GM23338 (cell line): Measurements from ENCODE around the gene ID2. TPM values are rescaled to one million over a fixed set of nuclear protein-coding genes. Genes with fewer than 3 reads are reported as not detected.
A peak's percentile ranks its signal among the peaks of the same experiment; 100 is the strongest.

Experiments used
- ATAC-seq: fragments of 200-7000 bp; cut with Tn5 transposase; 3 replicates; pipeline ENCODE4 v1.9.1; 2020
- DNase-seq: peaks from one replicate; pipeline ENCODE4 v3.0.0-alpha.2; 2015; ENCODE audit warnings: low spot score
- H2AFZ ChIP-seq: fragments of 200-600 bp; sonication (generic); 2 replicates; pipeline ENCODE4 v1.8.0; 2016; ENCODE audit warnings: antibody characterized with exemption, mild to moderate bottlenecking, moderate library complexity
- H3F3A ChIP-seq: fragments of 200-600 bp; sonication (generic); replicated peaks from 2 replicates; pipeline ENCODE4 v1.8.0; 2017; ENCODE audit warnings: antibody characterized with exemption, mixed run types, low read depth
- H3K27ac ChIP-seq: fragments of 200-600 bp; sonication (generic); 2 replicates; pipeline ENCODE4 v1.6.1; 2016; ENCODE audit warnings: low read depth
- H3K27me3 ChIP-seq: fragments of 200-600 bp; sonication (generic); 2 replicates; pipeline ENCODE4 v1.8.0; 2016; ENCODE audit warnings: mild to moderate bottlenecking, mixed run types, moderate library complexity; ENCODE audit not compliant: insufficient read depth
- H3K36me3 ChIP-seq: fragments of 200-600 bp; sonication (generic); 2 replicates; pipeline ENCODE4 v1.8.0; 2016; ENCODE audit warnings: mild to moderate bottlenecking; ENCODE audit not compliant: insufficient read depth
- H3K4me1 ChIP-seq: fragments of 200-600 bp; sonication (generic); 2 replicates; pipeline ENCODE4 v1.8.0; 2016; ENCODE audit warnings: mild to moderate bottlenecking, moderate library complexity; ENCODE audit not compliant: insufficient read depth
- H3K4me2 ChIP-seq: fragments of 200-600 bp; sonication (generic); 2 replicates; pipeline ENCODE4 v1.7.1; 2017; ENCODE audit warnings: mixed run types
- H3K4me3 ChIP-seq: fragments of 200-600 bp; sonication (generic); 2 replicates; pipeline ENCODE4 v1.6.1; 2016; ENCODE audit warnings: mixed run types
- H3K79me2 ChIP-seq: fragments of 200-600 bp; sonication (generic); replicated peaks from 2 replicates; pipeline ENCODE4 v1.8.0; 2017; ENCODE audit warnings: mild to moderate bottlenecking; ENCODE audit not compliant: insufficient read depth
- H3K9me2 ChIP-seq: fragments of 200-600 bp; sonication (generic); 2 replicates; pipeline ENCODE4 v1.8.0; 2017; ENCODE audit not compliant: insufficient read depth
- H4K20me1 ChIP-seq: fragments of 200-600 bp; sonication (generic); replicated peaks from 2 replicates; pipeline ENCODE4 v1.8.0; 2017; ENCODE audit warnings: mild to moderate bottlenecking; ENCODE audit not compliant: insufficient read depth
- H3K27ac Mint-ChIP-seq: 2 replicates; pipeline ENCODE4 v1.8.0; 2020; ENCODE audit warnings: inconsistent platforms, mild to moderate bottlenecking, moderate library complexity, mixed read lengths
- H3K27me3 Mint-ChIP-seq: 3 replicates; pipeline ENCODE4 v1.8.0; 2022; ENCODE audit warnings: low read depth, mild to moderate bottlenecking, moderate library complexity, mixed read lengths, inconsistent platforms; ENCODE audit not compliant: insufficient read depth, poor library complexity
- H3K36me3 Mint-ChIP-seq: 3 replicates; pipeline ENCODE4 v1.8.0; 2021; ENCODE audit warnings: low read depth, mild to moderate bottlenecking, inconsistent platforms, moderate library complexity, mixed read lengths
- H3K4me1 Mint-ChIP-seq: 3 replicates; pipeline ENCODE4 v1.8.0; 2020; ENCODE audit warnings: mild to moderate bottlenecking, inconsistent platforms, mixed read lengths
- H3K4me3 Mint-ChIP-seq: 3 replicates; pipeline ENCODE4 v1.8.0; 2021; ENCODE audit warnings: moderate library complexity, mild to moderate bottlenecking, inconsistent platforms, mixed read lengths
- H3K9me3 Mint-ChIP-seq: 3 replicates; pipeline ENCODE4 v1.8.0; 2020; ENCODE audit warnings: moderate library complexity, mild to moderate bottlenecking, inconsistent platforms, mixed read lengths
- CREB1 ChIP-seq: fragments of 250-450 bp; sonication (Bioruptor Pico); IDR thresholded peaks from 2 replicates; pipeline ENCODE4 v1.5.0; 2020; ENCODE audit warnings: low read depth, mild to moderate bottlenecking, moderate library complexity
- CTCF ChIP-seq, 2 experiments: fragments of 200-600 bp in 1 of 2; sonication (generic) in 1 of 2; conservative IDR thresholded peaks; 2 replicates each; pipeline versions ENCODE4 v1.5.1 to v1.6.1; 2016 to 2017; ENCODE audit warnings: antibody characterized with exemption in 2 of 2, low read depth in 2 of 2, mild to moderate bottlenecking in 2 of 2, moderate library complexity in 1 of 2
- EZH2 ChIP-seq: fragments of 200-600 bp; sonication (generic); IDR thresholded peaks from one replicate; pipeline ENCODE4 v1.8.0; 2017; ENCODE audit warnings: antibody characterized with exemption, mild to moderate bottlenecking, low read depth; ENCODE audit not compliant: unreplicated experiment
- EZH2phosphoT487 ChIP-seq: fragments of 200-600 bp; sonication (generic); IDR thresholded peaks from one replicate; pipeline ENCODE4 v1.8.1; 2018; ENCODE audit warnings: antibody characterized with exemption; ENCODE audit not compliant: unreplicated experiment
- JUNB ChIP-seq: IDR thresholded peaks from one replicate; pipeline ENCODE4 v1.6.1; 2016; ENCODE audit warnings: antibody characterized with exemption; ENCODE audit not compliant: unreplicated experiment
- REST ChIP-seq: IDR thresholded peaks from one replicate; pipeline ENCODE4 v1.6.1; 2018; ENCODE audit warnings: antibody characterized with exemption; ENCODE audit not compliant: unreplicated experiment
- ZNF114 ChIP-seq: fragments of 250-450 bp; sonication (Bioruptor Pico); IDR thresholded peaks from 2 replicates; pipeline ENCODE4 v1.5.0; 2020; ENCODE audit warnings: mild to moderate bottlenecking, moderate library complexity
- ZNF331 ChIP-seq: fragments of 250-450 bp; sonication (Bioruptor Pico); IDR thresholded peaks from 2 replicates; pipeline ENCODE4 v1.5.0; 2020; ENCODE audit warnings: low read depth, mild to moderate bottlenecking, moderate library complexity
- polyA plus RNA-seq: library from polyadenylated mRNA; unstranded; fragments of >200 nt; fragmentation: Nextera tagmentation; extraction: Ambion mirVana; gene quantifications from 2 replicates; pipeline ENCODE4 v1.2.1, GENCODE V29; 2016
- total RNA-seq: library from RNA; depleted of rRNA; stranded (reverse); fragments of >200 nt; shearing (Covaris generic); gene quantifications from 2 replicates; pipeline ENCODE4 v1.2.3, GENCODE V29; 2014
- TF ChIP-seq, protein P1 (sequence below): fragments of 250-450 bp; sonication (Bioruptor Pico); IDR thresholded peaks from 2 replicates; pipeline ENCODE4 v1.5.0; 2020; ENCODE audit warnings: mild to moderate bottlenecking, moderate library complexity

ID2 gene
- total and polyA plus RNA-seq, 2 experiments from 2014 or later = 87.0 to 110 TPM

GRCh38 chr2:8701681-8702379 lies 20.0 kb downstream of the ID2 start:
- H3F3A ChIP-seq = no peaks in the 10 kb centered on the region
- peaks cover under 1% of the 10 kb centered on the region; the same call in 2 of the 3 replicates for H3K9me3 Mint-ChIP-seq
- no peaks in the 10 kb centered on the region for H3K36me3 ChIP-seq
- no peaks in the 10 kb centered on the region for H3K9me2 ChIP-seq
- H3K27ac Mint-ChIP-seq = no peak overlapping the region
- no peak overlapping the region for H3K4me3 Mint-ChIP-seq
- DNase-seq (no peak), ATAC-seq (no peak)
- no peaks in the 10 kb centered on the region for H3K79me2 ChIP-seq
- H3K36me3 Mint-ChIP-seq = no peaks in the 10 kb centered on the region
- H3K4me3 ChIP-seq = no peak overlapping the region
- TF ChIP-seq EZH2phosphoT487 (no peak), JUNB (no peak), CREB1 (CRISPR knock-in tag) (no peak), EZH2 (no peak)
- H3K27me3 ChIP-seq = no peaks in the 10 kb centered on the region
- H3K4me1 Mint-ChIP-seq = peaks cover 6% of the 10 kb centered on the region; the same call in 1 of the 3 replicates
- H3K27ac ChIP-seq = no peak overlapping the region
- H3K4me2 ChIP-seq = no peak overlapping the region
- no peaks in the 10 kb centered on the region for H3K27me3 Mint-ChIP-seq
- H4K20me1 ChIP-seq = no peaks in the 10 kb centered on the region
- H3K4me1 ChIP-seq = no peaks in the 10 kb centered on the region
- peak overlapping the region; percentile 47; the same call in 1 of the 2 replicates for H2AFZ ChIP-seq

DNA sequence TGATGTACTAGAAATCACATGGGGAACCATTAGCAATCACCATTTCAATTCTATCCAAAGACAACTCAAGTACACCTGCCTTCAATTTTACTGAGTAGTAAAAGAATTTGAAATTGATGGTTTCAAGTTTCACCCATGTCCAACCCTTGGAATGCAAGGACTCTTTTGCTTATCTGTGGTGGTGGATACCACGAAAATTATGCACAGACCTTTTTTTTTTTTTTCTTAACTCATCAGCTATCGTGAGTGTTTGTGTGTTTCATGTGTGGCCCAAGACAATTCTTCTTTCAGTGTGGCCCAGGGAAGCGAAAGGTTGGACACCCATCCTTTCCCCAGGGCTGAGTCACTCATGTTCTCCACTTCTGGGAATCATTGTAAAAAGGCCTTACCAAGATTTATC lies 23.1 kb downstream of the ID2 start:
- no peaks in the 10 kb centered on the region; the same call in 2 of the 3 replicates for H3K9me3 Mint-ChIP-seq
- no peaks in the 10 kb centered on the region for H3K9me2 ChIP-seq
- ATAC-seq = no peak
- H3K4me1 ChIP-seq = no peaks in the 10 kb centered on the region
- H3K27ac Mint-ChIP-seq = no peak overlapping the region
- no peaks in the 10 kb centered on the region for H4K20me1 ChIP-seq
- H2AFZ ChIP-seq = no peak overlapping the region
- H3K27me3 Mint-ChIP-seq = peaks cover 5% of the 10 kb centered on the region
- H3K36me3 Mint-ChIP-seq = no peaks in the 10 kb centered on the region
- no peaks in the 10 kb centered on the region for H3K79me2 ChIP-seq
- H3K4me3 ChIP-seq = no peak overlapping the region
- DNase-seq = no peak
- H3K4me1 Mint-ChIP-seq = peaks cover 6% of the 10 kb centered on the region; the same call in 1 of the 3 replicates
- no peak overlapping the region for H3K4me3 Mint-ChIP-seq
- no peaks in the 10 kb centered on the region for H3F3A ChIP-seq
- H3K4me2 ChIP-seq = no peak overlapping the region
- H3K27ac ChIP-seq = no peak overlapping the region
- H3K27me3 ChIP-seq = no peaks in the 10 kb centered on the region
- H3K36me3 ChIP-seq = no peaks in the 10 kb centered on the region
- TF ChIP-seq REST (no peak), ZNF331 (CRISPR knock-in tag) (no peak), CREB1 (CRISPR knock-in tag) (no peak), ZNF114 (CRISPR knock-in tag) (no peak), CTCF (conservative IDR thresholded peaks at IDR 0.05; ENCODE audit: low read depth in 2 of 2) (no peak), JUNB (no peak), EZH2phosphoT487 (no peak)
- TF ChIP-seq, protein P1, sequence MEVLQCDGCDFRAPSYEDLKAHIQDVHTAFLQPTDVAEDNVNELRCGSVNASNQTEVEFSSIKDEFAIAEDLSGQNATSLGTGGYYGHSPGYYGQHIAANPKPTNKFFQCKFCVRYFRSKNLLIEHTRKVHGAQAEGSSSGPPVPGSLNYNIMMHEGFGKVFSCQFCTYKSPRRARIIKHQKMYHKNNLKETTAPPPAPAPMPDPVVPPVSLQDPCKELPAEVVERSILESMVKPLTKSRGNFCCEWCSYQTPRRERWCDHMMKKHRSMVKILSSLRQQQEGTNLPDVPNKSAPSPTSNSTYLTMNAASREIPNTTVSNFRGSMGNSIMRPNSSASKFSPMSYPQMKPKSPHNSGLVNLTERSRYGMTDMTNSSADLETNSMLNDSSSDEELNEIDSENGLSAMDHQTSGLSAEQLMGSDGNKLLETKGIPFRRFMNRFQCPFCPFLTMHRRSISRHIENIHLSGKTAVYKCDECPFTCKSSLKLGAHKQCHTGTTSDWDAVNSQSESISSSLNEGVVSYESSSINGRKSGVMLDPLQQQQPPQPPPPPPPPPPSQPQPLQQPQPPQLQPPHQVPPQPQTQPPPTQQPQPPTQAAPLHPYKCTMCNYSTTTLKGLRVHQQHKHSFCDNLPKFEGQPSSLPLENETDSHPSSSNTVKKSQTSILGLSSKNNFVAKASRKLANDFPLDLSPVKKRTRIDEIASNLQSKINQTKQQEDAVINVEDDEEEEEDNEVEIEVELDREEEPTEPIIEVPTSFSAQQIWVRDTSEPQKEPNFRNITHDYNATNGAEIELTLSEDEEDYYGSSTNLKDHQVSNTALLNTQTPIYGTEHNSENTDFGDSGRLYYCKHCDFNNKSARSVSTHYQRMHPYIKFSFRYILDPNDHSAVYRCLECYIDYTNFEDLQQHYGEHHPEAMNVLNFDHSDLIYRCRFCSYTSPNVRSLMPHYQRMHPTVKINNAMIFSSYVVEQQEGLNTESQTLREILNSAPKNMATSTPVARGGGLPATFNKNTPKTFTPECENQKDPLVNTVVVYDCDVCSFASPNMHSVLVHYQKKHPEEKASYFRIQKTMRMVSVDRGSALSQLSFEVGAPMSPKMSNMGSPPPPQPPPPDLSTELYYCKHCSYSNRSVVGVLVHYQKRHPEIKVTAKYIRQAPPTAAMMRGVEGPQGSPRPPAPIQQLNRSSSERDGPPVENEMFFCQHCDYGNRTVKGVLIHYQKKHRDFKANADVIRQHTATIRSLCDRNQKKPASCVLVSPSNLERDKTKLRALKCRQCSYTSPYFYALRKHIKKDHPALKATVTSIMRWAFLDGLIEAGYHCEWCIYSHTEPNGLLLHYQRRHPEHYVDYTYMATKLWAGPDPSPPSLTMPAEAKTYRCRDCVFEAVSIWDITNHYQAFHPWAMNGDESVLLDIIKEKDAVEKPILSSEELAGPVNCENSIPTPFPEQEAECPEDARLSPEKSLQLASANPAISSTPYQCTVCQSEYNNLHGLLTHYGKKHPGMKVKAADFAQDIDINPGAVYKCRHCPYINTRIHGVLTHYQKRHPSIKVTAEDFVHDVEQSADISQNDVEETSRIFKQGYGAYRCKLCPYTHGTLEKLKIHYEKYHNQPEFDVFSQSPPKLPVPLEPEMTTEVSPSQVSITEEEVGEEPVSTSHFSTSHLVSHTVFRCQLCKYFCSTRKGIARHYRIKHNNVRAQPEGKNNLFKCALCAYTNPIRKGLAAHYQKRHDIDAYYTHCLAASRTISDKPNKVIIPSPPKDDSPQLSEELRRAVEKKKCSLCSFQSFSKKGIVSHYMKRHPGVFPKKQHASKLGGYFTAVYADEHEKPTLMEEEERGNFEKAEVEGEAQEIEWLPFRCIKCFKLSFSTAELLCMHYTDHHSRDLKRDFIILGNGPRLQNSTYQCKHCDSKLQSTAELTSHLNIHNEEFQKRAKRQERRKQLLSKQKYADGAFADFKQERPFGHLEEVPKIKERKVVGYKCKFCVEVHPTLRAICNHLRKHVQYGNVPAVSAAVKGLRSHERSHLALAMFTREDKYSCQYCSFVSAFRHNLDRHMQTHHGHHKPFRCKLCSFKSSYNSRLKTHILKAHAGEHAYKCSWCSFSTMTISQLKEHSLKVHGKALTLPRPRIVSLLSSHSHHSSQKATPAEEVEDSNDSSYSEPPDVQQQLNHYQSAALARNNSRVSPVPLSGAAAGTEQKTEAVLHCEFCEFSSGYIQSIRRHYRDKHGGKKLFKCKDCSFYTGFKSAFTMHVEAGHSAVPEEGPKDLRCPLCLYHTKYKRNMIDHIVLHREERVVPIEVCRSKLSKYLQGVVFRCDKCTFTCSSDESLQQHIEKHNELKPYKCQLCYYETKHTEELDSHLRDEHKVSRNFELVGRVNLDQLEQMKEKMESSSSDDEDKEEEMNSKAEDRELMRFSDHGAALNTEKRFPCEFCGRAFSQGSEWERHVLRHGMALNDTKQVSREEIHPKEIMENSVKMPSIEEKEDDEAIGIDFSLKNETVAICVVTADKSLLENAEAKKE (CRISPR knock-in tag) = no peak
